Bronchus fibroblast of lung (primary cell): ENCODE data around the gene FOXN4. TPM values are rescaled to one million over a fixed set of nuclear protein-coding genes. Genes with fewer than 3 reads are reported as not detected.

Source experiments
- total RNA-seq: library from RNA; depleted of rRNA; stranded (reverse); fragments of >200 nt; gene quantifications from 2 replicates; pipeline ENCODE4 v1.2.3, GENCODE V29; 2015

The FOXN4 gene, protein sequence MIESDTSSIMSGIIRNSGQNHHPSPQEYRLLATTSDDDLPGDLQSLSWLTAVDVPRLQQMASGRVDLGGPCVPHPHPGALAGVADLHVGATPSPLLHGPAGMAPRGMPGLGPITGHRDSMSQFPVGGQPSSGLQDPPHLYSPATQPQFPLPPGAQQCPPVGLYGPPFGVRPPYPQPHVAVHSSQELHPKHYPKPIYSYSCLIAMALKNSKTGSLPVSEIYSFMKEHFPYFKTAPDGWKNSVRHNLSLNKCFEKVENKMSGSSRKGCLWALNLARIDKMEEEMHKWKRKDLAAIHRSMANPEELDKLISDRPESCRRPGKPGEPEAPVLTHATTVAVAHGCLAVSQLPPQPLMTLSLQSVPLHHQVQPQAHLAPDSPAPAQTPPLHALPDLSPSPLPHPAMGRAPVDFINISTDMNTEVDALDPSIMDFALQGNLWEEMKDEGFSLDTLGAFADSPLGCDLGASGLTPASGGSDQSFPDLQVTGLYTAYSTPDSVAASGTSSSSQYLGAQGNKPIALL
- not detected in 2 replicates for total RNA-seq

DNA sequence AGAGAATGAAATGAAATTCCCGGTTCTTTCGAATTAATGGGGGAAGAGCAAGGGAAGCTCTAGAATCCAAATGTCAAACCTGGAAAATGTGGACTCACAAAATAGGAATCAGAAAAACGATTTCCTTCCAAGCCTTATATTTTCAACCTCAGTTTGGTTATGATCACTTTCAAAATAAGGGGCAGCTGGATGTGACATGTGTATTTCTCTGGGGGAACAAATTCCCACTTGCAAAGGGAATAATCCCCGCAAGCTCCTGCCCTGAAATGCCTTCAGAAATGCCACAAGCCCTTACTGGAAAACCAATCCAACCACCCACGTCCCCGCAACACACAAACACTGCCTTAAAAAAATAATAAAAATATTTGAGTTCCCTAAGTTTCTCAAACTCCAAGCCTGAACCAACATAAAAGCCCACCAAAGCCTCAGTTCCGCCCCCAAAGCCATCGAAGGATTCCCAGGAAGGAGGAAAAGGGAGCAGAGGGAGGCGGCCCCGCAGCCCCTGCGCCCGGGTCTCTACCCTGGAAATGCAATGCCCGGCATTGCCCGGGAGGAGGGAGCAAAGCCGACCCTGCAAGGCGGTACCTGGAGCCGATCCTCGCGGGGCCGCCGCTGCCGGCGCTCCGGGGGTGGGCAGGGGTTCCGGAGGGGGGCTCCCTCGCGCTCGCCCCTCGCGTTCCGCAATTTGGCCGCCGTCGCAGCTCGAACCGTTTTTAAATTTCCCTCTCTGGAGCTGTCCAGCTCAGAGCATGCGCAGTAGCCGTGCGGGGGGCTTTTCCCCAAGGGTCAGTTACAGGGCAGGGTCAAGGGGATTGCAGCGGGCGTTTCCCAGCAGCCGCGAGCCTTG lies at the start of gene FOXN4:
Gene FOXN4, minus strand, starts transcription at position 751 of the 847 bp plus-strand sequence. CDS start 963 bp downstream, outside the sequence.

DNA sequence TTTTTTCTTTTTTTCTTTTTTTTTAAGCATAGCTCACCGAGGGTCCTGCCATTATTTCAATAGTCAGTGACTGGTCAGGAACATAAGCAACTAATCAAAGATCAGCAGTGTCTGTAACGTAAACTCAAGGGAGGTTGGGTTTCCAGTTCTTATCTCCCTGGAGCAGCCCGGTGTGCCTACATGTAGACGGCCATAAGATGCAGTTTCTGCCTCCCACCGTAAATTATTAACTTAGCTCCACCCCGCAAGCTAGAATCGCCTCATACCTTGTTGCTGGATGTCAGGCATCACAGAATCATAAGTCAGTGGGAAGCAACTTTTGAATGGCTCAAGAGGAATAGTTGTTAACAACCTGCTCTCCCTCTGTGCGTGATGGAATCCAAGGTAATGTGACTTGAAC lies 38.5 kb upstream of the FOXN4 start, which contains the start of gene MYO1H:
Gene MYO1H, plus strand, starts transcription at position 312 of the 400 bp plus-strand sequence. Its CDS starts 61 bp downstream, at position 373.

Other genes with a start within 250 kb of the FOXN4 start
- gene ALKBH2, start 215.8 kb downstream of the FOXN4 start, total RNA-seq = 20.2 and 24.8 TPM in 2 replicates
- 78.5 and 80.0 TPM in 2 replicates for gene UNG, start 211.7 kb downstream of the FOXN4 start, total RNA-seq
- gene ACACB, start 192.7 kb downstream of the FOXN4 start, total RNA-seq = 1.7 and 2.5 TPM in 2 replicates
- not detected in 2 replicates for gene MYO1H, start 38.6 kb upstream of the FOXN4 start, total RNA-seq
- gene KCTD10, start 168.0 kb upstream of the FOXN4 start, total RNA-seq = 46.4 and 63.9 TPM in 2 replicates
- gene UBE3B, start 168.3 kb upstream of the FOXN4 start, total RNA-seq = 47.4 and 53.1 TPM in 2 replicates